Gastroesophageal sphincter (tissue), 4 donors: ENCODE data around the gene CRABP2. TPM values are rescaled to one million over a fixed set of nuclear protein-coding genes. Genes with fewer than 3 reads are reported as not detected.

Experiments used
- ATAC-seq: fragments of 150-250 bp; one replicate; pipeline ENCODE4 v1.9.1; 2016; ENCODE audit warnings: mild to moderate bottlenecking, moderate library complexity
- H3K27ac ChIP-seq, 4 donors: fragments of 200-600 bp; sonication (generic) in 3 of 4; 1 replicate in 3 of 4; 2 replicates in 1 of 4; pipeline ENCODE4 v1.5.1; 2016 to 2019
- H3K27me3 ChIP-seq: fragments of 200-600 bp; sonication (generic); one replicate; pipeline ENCODE4 v1.5.1; 2019
- H3K36me3 ChIP-seq, 2 donors: fragments of 200-600 bp; sonication (generic); one replicate each; pipeline ENCODE4 v1.5.1; 2019; ENCODE audit warnings: control low read depth in 1 of 2
- H3K4me1 ChIP-seq, 3 donors: fragments of 200-600 bp; sonication (generic); 1 replicate in 2 of 3; 2 replicates in 1 of 3; pipeline ENCODE4 v1.5.1; 2016 to 2019; ENCODE audit warnings: control low read depth in 2 of 3
- H3K4me3 ChIP-seq, 2 donors: fragments of 200-600 bp; sonication (generic); one replicate each; pipeline ENCODE4 v1.5.1; 2019; ENCODE audit warnings: mild to moderate bottlenecking in 1 of 2, moderate library complexity in 1 of 2
- H3K9me3 ChIP-seq, 3 donors: fragments of 200-600 bp; sonication (generic); one replicate each; pipeline ENCODE4 v1.5.1; 2017 to 2019; ENCODE audit warnings: control low read depth in 2 of 3
- CTCF ChIP-seq, 4 experiments: fragments of 200-600 bp in 2 of 4; fragments of 450-650 bp in 2 of 4; sonication (generic) in 1 of 4; IDR thresholded peaks; one replicate each; pipeline ENCODE4 v1.5.1; 2017 to 2019; ENCODE audit warnings: antibody characterized with exemption in 4 of 4, mild to moderate bottlenecking in 2 of 4, moderate library complexity in 2 of 4
- EP300 ChIP-seq: sonication (generic); formaldehyde crosslinking; IDR thresholded peaks from one replicate; pipeline ENCODE4 v1.6.1; 2017; ENCODE audit warnings: antibody characterized with exemption, mild to moderate bottlenecking
- POLR2A ChIP-seq, 2 donors: fragments of 450-650 bp; IDR thresholded peaks; one replicate each; pipeline ENCODE4 v1.6.1; 2017; ENCODE audit warnings: antibody characterized with exemption in 2 of 2, mild to moderate bottlenecking in 2 of 2, moderate library complexity in 1 of 2
- POLR2AphosphoS5 ChIP-seq: sonication (generic); formaldehyde crosslinking; IDR thresholded peaks from one replicate; pipeline ENCODE4 v1.6.1; 2017; ENCODE audit warnings: antibody characterized with exemption
- WGBS, 2 donors: methylation state at CpG; one replicate each; pipeline ENCODE4 v1.1.5; 2018; ENCODE audit warnings: low coverage in 1 of 2; 5-methylcytosine and 5-hydroxymethylcytosine counted together
- total RNA-seq, 4 donors: library from RNA; depleted of rRNA; stranded (reverse); fragments of >200 nt; gene quantifications; one replicate each; pipeline ENCODE4 v1.1.0, GENCODE V29; 2016

The CRABP2 gene
- total RNA-seq, 4 donors from 2014 or later, result 0.54 to 36.7 (median 6.0) TPM

GRCh38 chr1:156700736-156701531 lies 4.4 kb downstream of the CRABP2 start:
- Histone ChIP-seq H3K27me3 (peaks cover 52% of the 10 kb centered on the region), H3K27ac (no peak overlapping the region), H3K36me3 (peaks cover 0 to 17% of the 10 kb centered on the region in 2 donors), H3K4me1 (peaks cover 0 to 27% (median 19%) of the 10 kb centered on the region in 3 donors), H3K9me3 (no peaks in the 10 kb centered on the region), H3K4me3 (no peak overlapping the region)
- WGBS, 2 donors, result 72 to 80% methylated on average over 1 to 2 of the region's 8 CpGs
- TF ChIP-seq CTCF (IDR thresholded peaks at IDR 0.05) (no peak), POLR2AphosphoS5 (no peak), EP300 (no peak), POLR2A (IDR thresholded peaks at IDR 0.05) (no peak)
- no peak for ATAC-seq

- H3K27ac ChIP-seq, result no peak overlapping the region
- TF ChIP-seq POLR2A (IDR thresholded peaks at IDR 0.05) (no peak), POLR2AphosphoS5 (no peak), EP300 (no peak), CTCF (IDR thresholded peaks at IDR 0.05) (no peak)
- peaks cover 51% of the 10 kb centered on the region for H3K27me3 ChIP-seq
- peaks cover 0 to 8% (median 0%) of the 10 kb centered on the region in 3 donors for H3K4me1 ChIP-seq
- H3K36me3 ChIP-seq, result peaks cover 0 to 17% of the 10 kb centered on the region in 2 donors
- no peak for ATAC-seq
- WGBS, 2 donors, result 56% methylated on average over 1 of the region's 1 CpG; no CpG with 5 or more reads in 1 of the 2 donors
- H3K4me3 ChIP-seq, result no peak overlapping the region
- no peaks in the 10 kb centered on the region for H3K9me3 ChIP-seq
Observed at GRCh38 chr1:156698995-156699394, 6.4 kb downstream of the CRABP2 start.

GRCh38 chr1:156697481-156697880 lies 7.9 kb downstream of the CRABP2 start:
- Histone ChIP-seq H3K36me3 (peaks cover 0 to 17% of the 10 kb centered on the region in 2 donors), H3K27ac (no peak overlapping the region), H3K4me3 (no peak overlapping the region), H3K27me3 (peaks cover 57% of the 10 kb centered on the region), H3K9me3 (no peaks in the 10 kb centered on the region), H3K4me1 (peaks cover 0 to 6% (median 0%) of the 10 kb centered on the region in 3 donors)
- 100% methylated on average over 1 of the region's 8 CpGs; no CpG with 5 or more reads in 1 of the 2 donors for WGBS, 2 donors
- TF ChIP-seq POLR2A (IDR thresholded peaks at IDR 0.05) (no peak), EP300 (no peak), POLR2AphosphoS5 (no peak), CTCF (IDR thresholded peaks at IDR 0.05) (no peak)
- no peak for ATAC-seq

- Histone ChIP-seq H3K9me3 (no peaks in the 10 kb centered on the region), H3K36me3 (peaks cover 0 to 17% of the 10 kb centered on the region in 2 donors), H3K27ac (no peak overlapping the region), H3K4me1 (peaks cover 0 to 9% (median 0%) of the 10 kb centered on the region in 3 donors), H3K4me3 (no peak overlapping the region), H3K27me3 (peaks cover 63% of the 10 kb centered on the region)
- ATAC-seq, result no peak
- TF ChIP-seq EP300 (no peak), POLR2A (IDR thresholded peaks at IDR 0.05) (no peak), CTCF (IDR thresholded peaks at IDR 0.05) (no peak), POLR2AphosphoS5 (no peak)
- WGBS, 2 donors, result 83 to 96% methylated on average over 8 of the region's 8 CpGs
Observed at GRCh38 chr1:156696755-156697154, 8.6 kb downstream of the CRABP2 start.

GRCh38 chr1:156694690-156694962 lies 10.8 kb downstream of the CRABP2 start:
- Histone ChIP-seq H3K27me3 (peaks cover 63% of the 10 kb centered on the region), H3K27ac (no peak overlapping the region), H3K36me3 (peaks cover 0 to 5% of the 10 kb centered on the region in 2 donors), H3K4me3 (no peak overlapping the region), H3K9me3 (no peaks in the 10 kb centered on the region), H3K4me1 (peaks cover 0 to 16% (median 3%) of the 10 kb centered on the region in 3 donors)
- 83 to 100% methylated on average over 1 of the region's 5 CpGs for WGBS, 2 donors
- ATAC-seq, result no peak
- TF ChIP-seq EP300 (no peak), CTCF (IDR thresholded peaks at IDR 0.05) (no peak), POLR2A (IDR thresholded peaks at IDR 0.05) (no peak), POLR2AphosphoS5 (no peak)
